ENCODE results near the gene ZSWIM1. TPM values are rescaled to one million over a fixed set of nuclear protein-coding genes. Genes with fewer than 3 reads are reported as not detected.
"Not testable (repeated sequence)": the region's sequence is repeated elsewhere in the genome, so short reads cannot be mapped to it uniquely, and the experiment has no call there.

Gene ZSWIM1
- total RNA-seq, 1 donor from 2014 or later, result 17.3 TPM

DNA sequence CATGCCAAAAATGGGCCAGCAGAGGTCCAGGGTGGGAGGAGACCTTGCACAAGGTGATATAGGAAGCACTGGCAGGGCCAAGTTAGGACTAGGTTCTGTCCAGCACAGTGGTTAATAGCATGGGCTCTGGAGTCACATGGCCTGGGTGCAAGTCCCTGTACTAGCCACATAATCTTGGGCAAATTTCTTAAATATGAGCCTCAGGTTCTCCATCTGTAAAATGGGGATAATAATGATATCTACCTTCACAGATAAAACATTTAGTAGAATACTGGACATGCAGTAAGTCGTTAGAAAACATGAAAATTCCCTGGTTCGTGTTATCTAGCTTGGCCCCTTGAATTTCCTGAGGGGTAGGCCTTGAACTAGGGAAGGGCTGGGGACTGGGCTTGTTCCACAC is 16.3 kb downstream of the ZSWIM1 start:
- Mint-ChIP-seq H3K4me3 (no peak overlapping the region), H3K27ac (no peak overlapping the region), H3K27me3 (no peaks in the 10 kb centered on the region), H3K4me1 (ENCODE audit: unreplicated experiment) (no peaks in the 10 kb centered on the region), H3K9me3 (no peaks in the 10 kb centered on the region), H3K36me3 (peaks cover 13% of the 10 kb centered on the region)
- TF ChIP-seq, protein P1, sequence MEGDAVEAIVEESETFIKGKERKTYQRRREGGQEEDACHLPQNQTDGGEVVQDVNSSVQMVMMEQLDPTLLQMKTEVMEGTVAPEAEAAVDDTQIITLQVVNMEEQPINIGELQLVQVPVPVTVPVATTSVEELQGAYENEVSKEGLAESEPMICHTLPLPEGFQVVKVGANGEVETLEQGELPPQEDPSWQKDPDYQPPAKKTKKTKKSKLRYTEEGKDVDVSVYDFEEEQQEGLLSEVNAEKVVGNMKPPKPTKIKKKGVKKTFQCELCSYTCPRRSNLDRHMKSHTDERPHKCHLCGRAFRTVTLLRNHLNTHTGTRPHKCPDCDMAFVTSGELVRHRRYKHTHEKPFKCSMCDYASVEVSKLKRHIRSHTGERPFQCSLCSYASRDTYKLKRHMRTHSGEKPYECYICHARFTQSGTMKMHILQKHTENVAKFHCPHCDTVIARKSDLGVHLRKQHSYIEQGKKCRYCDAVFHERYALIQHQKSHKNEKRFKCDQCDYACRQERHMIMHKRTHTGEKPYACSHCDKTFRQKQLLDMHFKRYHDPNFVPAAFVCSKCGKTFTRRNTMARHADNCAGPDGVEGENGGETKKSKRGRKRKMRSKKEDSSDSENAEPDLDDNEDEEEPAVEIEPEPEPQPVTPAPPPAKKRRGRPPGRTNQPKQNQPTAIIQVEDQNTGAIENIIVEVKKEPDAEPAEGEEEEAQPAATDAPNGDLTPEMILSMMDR (conservative IDR thresholded peaks at IDR 0.05), result no peak
- DNase-seq (ENCODE audit: extremely low spot score, unreplicated experiment), result no peak

DNA sequence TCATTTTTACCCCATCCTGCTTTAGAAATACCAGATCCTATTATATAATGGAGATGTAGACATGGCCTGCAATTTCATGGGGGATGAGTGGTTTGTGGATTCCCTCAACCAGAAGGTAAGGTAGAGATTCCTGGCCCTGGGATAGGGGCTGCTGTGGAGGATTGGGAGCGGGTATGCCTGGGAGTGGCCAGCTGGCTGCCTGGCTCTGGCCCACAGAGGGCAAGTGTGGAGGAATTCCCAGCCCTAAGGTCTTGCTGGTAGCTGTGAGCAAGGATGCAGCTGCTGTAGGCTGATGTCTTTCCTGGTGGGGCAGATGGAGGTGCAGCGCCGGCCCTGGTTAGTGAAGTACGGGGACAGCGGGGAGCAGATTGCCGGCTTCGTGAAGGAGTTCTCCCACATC is 16.7 kb downstream of the ZSWIM1 start:
- H3K27me3 Mint-ChIP-seq, result no peaks in the 10 kb centered on the region
- DNase-seq (ENCODE audit: extremely low spot score, unreplicated experiment), result no peak
- no peak overlapping the region for H3K27ac Mint-ChIP-seq
- H3K4me1 Mint-ChIP-seq (ENCODE audit: unreplicated experiment), result no peaks in the 10 kb centered on the region
- TF ChIP-seq, protein P1 (conservative IDR thresholded peaks at IDR 0.05), result no peak
- no peak overlapping the region for H3K4me3 Mint-ChIP-seq
- no peaks in the 10 kb centered on the region for H3K9me3 Mint-ChIP-seq
- peaks cover 13% of the 10 kb centered on the region for H3K36me3 Mint-ChIP-seq

DNA sequence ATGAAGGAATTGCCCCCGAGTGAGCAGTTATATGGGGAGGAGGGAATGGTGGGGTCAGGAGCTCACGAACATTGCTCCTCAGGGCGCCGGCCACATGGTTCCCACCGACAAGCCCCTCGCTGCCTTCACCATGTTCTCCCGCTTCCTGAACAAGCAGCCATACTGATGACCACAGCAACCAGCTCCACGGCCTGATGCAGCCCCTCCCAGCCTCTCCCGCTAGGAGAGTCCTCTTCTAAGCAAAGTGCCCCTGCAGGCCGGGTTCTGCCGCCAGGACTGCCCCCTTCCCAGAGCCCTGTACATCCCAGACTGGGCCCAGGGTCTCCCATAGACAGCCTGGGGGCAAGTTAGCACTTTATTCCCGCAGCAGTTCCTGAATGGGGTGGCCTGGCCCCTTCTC is 17.3 kb downstream of the ZSWIM1 start:
- no peak overlapping the region for H3K4me3 Mint-ChIP-seq
- no peaks in the 10 kb centered on the region for H3K27me3 Mint-ChIP-seq
- H3K36me3 Mint-ChIP-seq, result peaks cover 13% of the 10 kb centered on the region
- no peak for DNase-seq (ENCODE audit: extremely low spot score, unreplicated experiment)
- H3K27ac Mint-ChIP-seq, result no peak overlapping the region
- H3K9me3 Mint-ChIP-seq, result no peaks in the 10 kb centered on the region
- TF ChIP-seq, protein P1 (conservative IDR thresholded peaks at IDR 0.05), result no peak
- H3K4me1 Mint-ChIP-seq (ENCODE audit: unreplicated experiment), result no peaks in the 10 kb centered on the region

DNA sequence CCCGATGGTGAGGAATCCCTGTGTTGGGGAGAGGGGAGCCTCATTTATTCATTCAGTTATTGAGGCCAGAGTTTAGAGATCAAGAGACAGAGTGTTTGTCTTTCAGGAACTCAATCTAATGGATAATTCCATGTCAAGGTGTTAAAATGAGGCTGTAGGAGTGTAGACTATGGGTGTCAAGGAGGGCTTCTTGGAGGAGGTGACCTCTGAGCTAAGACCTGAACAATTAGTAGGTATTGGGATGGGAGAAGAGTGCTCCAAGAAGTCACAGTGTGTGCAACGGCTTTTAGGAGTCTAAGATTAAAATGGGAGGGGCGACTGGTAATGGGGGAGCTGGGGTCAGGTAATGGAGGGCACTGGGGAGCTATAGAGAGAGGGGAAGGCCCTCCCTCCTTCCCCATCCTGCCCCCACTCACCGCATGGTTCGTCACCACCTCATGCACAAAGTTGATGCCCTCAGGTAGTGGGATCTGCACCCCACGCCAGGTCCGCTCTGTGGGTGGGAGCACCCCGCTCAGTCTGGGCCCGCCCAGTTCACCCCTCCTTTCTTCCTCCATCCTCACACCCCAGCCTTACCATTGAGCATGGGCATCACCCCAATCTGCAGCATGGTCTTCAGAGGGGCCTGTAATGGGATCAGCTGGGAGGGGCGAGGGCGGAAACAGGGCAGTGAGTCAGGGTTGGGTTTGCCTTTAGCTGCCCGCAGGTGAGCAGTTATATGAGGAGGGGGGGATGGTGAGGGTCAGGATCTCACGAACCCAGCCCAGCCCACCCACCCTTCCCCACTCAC is 18.2 kb downstream of the ZSWIM1 start:
- Mint-ChIP-seq H3K4me1 (ENCODE audit: unreplicated experiment) (no peaks in the 10 kb centered on the region), H3K36me3 (peaks cover 9% of the 10 kb centered on the region), H3K27ac (no peak overlapping the region), H3K9me3 (no peaks in the 10 kb centered on the region), H3K27me3 (no peaks in the 10 kb centered on the region), H3K4me3 (no peak overlapping the region)
- TF ChIP-seq, protein P1 (conservative IDR thresholded peaks at IDR 0.05), result no peak
- no peak for DNase-seq (ENCODE audit: extremely low spot score, unreplicated experiment)

DNA sequence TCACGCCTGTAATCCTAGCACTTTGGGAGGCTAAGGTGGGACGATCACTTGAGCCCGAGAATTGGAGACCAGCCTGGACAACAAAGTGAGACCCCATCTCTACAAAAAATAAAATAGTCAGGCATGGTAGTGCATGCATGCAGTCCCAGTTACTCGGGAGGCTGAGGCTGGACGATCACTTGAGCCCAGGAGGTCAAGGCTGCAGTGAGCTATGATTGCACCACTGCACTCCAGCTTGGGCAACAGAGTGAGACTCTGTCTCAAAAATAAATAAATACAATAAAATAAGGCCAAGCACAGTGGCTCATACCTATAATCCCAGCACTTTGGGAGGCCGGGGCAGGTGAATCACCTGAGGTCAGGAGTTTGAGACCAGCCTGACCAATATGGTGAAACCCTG is 20.3 kb downstream of the ZSWIM1 start:
- H3K27me3 Mint-ChIP-seq; H3K36me3 Mint-ChIP-seq; H3K27ac Mint-ChIP-seq; H3K4me1 Mint-ChIP-seq (ENCODE audit: unreplicated experiment); DNase-seq (ENCODE audit: extremely low spot score, unreplicated experiment); H3K9me3 Mint-ChIP-seq; H3K4me3 Mint-ChIP-seq: not testable (repeated sequence)

DNA sequence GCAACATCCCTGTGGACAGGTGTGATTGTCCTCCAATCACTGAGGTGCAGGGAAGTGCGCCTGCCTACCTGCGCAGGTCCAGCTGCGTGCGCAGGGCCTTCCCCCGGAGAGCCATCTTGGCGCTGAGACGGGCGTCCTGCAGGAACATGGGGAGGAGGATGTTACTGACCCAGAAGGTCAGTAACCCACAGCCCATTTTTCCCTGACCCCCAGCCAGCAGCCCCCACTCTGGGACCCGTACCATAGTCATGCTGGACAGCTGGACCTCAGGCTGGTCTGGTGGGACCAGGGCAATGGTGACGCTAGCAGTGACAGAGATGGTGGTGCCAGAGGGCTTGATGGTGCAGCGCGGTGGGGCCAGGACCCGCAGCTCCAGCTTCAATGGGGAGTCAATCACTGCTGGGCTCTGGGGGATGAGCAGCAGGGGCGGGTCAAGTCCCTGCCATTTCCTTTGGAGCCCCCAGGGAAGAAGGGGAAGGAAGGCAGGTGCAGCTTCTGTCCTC is 21.2 kb downstream of the ZSWIM1 start:
- no peaks in the 10 kb centered on the region for H3K27me3 Mint-ChIP-seq
- no peak for DNase-seq (ENCODE audit: extremely low spot score, unreplicated experiment)
- peaks cover 9% of the 10 kb centered on the region for H3K36me3 Mint-ChIP-seq
- H3K9me3 Mint-ChIP-seq, result no peaks in the 10 kb centered on the region
- no peak overlapping the region for H3K27ac Mint-ChIP-seq
- H3K4me3 Mint-ChIP-seq, result no peak overlapping the region
- TF ChIP-seq, protein P1 (conservative IDR thresholded peaks at IDR 0.05), result no peak
- H3K4me1 Mint-ChIP-seq (ENCODE audit: unreplicated experiment), result no peaks in the 10 kb centered on the region
